Measurements from ENCODE around the gene APLP1. TPM values are rescaled to one million over a fixed set of nuclear protein-coding genes. Genes with fewer than 3 reads are reported as not detected.

The APLP1 gene
- total and polyA plus RNA-seq, 2 experiments from 2014 or later: 30.2 to 36.0 TPM

Small RNA genes within 50 kb of the gene (small RNA-seq; reads per million reads assigned to genes)
- gene RN7SL402P (ENCODE audit: low replicate concordance): 0.07 reads per million

Other genes with a start within 250 kb of the APLP1 start
- gene RBM42, start 239.5 kb upstream of the APLP1 start, total RNA-seq (2014; rRNA removed; shearing (Covaris generic)): 58.3 and 74.7 TPM in 2 replicates
- gene RBM42, start 239.5 kb upstream of the APLP1 start, polyA plus RNA-seq (2016; fragmentation: Nextera tagmentation; extraction: Ambion mirVana): 78.2 and 82.9 TPM in 2 replicates
- gene ETV2, start 226.8 kb upstream of the APLP1 start, total RNA-seq (2014; rRNA removed; shearing (Covaris generic)): 0.87 TPM in 1 of 2 replicates, not detected in the other
- 1.5 and 1.7 TPM in 2 replicates for gene ETV2, start 226.8 kb upstream of the APLP1 start, polyA plus RNA-seq (2016; fragmentation: Nextera tagmentation; extraction: Ambion mirVana)
- gene COX6B1, start 220.3 kb upstream of the APLP1 start, total RNA-seq (2014; rRNA removed; shearing (Covaris generic)): 564 and 722 TPM in 2 replicates
- 1,532 and 1,702 TPM in 2 replicates for gene COX6B1, start 220.3 kb upstream of the APLP1 start, polyA plus RNA-seq (2016; fragmentation: Nextera tagmentation; extraction: Ambion mirVana)
- gene UPK1A, start 202.1 kb upstream of the APLP1 start, total RNA-seq (2014; rRNA removed; shearing (Covaris generic)): 0.42 TPM in 1 of 2 replicates, not detected in the other
- gene UPK1A, start 202.1 kb upstream of the APLP1 start, polyA plus RNA-seq (2016; fragmentation: Nextera tagmentation; extraction: Ambion mirVana): 1.0 and 1.5 TPM in 2 replicates
- 1.8 TPM in 1 of 2 replicates, not detected in the other for gene ZBTB32, start 164.0 kb upstream of the APLP1 start, total RNA-seq (2014; rRNA removed; shearing (Covaris generic))
- 0.45 and 0.65 TPM in 2 replicates for gene ZBTB32, start 164.0 kb upstream of the APLP1 start, polyA plus RNA-seq (2016; fragmentation: Nextera tagmentation; extraction: Ambion mirVana)
- 36.2 and 49.8 TPM in 2 replicates for gene KMT2B, start 150.6 kb upstream of the APLP1 start, total RNA-seq (2014; rRNA removed; shearing (Covaris generic))
- 15.5 and 15.8 TPM in 2 replicates for gene KMT2B, start 150.6 kb upstream of the APLP1 start, polyA plus RNA-seq (2016; fragmentation: Nextera tagmentation; extraction: Ambion mirVana)
- gene IGFLR1, start 126.1 kb upstream of the APLP1 start, total RNA-seq (2014; rRNA removed; shearing (Covaris generic)): 7.8 and 14.4 TPM in 2 replicates
- gene IGFLR1, start 126.1 kb upstream of the APLP1 start, polyA plus RNA-seq (2016; fragmentation: Nextera tagmentation; extraction: Ambion mirVana): 17.8 and 18.1 TPM in 2 replicates
- gene U2AF1L4, start 123.2 kb upstream of the APLP1 start, total RNA-seq (2014; rRNA removed; shearing (Covaris generic)): 13.1 and 14.3 TPM in 2 replicates
- 20.0 and 23.7 TPM in 2 replicates for gene U2AF1L4, start 123.2 kb upstream of the APLP1 start, polyA plus RNA-seq (2016; fragmentation: Nextera tagmentation; extraction: Ambion mirVana)
- gene PSENEN, start 122.9 kb upstream of the APLP1 start, total RNA-seq (2014; rRNA removed; shearing (Covaris generic)): 18.5 and 20.6 TPM in 2 replicates
- gene PSENEN, start 122.9 kb upstream of the APLP1 start, polyA plus RNA-seq (2016; fragmentation: Nextera tagmentation; extraction: Ambion mirVana): 175 and 197 TPM in 2 replicates
- 6.8 and 7.1 TPM in 2 replicates for gene LIN37, start 120.0 kb upstream of the APLP1 start, total RNA-seq (2014; rRNA removed; shearing (Covaris generic))
- 4.3 and 8.3 TPM in 2 replicates for gene LIN37, start 120.0 kb upstream of the APLP1 start, polyA plus RNA-seq (2016; fragmentation: Nextera tagmentation; extraction: Ambion mirVana)
- gene HSPB6, start 111.5 kb upstream of the APLP1 start, total RNA-seq (2014; rRNA removed; shearing (Covaris generic)): 0.27 and 0.87 TPM in 2 replicates
- 3.2 and 3.9 TPM in 2 replicates for gene HSPB6, start 111.5 kb upstream of the APLP1 start, polyA plus RNA-seq (2016; fragmentation: Nextera tagmentation; extraction: Ambion mirVana)
- 14.7 and 28.0 TPM in 2 replicates for gene PROSER3, start 110.4 kb upstream of the APLP1 start, total RNA-seq (2014; rRNA removed; shearing (Covaris generic))
- 21.8 and 24.1 TPM in 2 replicates for gene PROSER3, start 110.4 kb upstream of the APLP1 start, polyA plus RNA-seq (2016; fragmentation: Nextera tagmentation; extraction: Ambion mirVana)
- gene ARHGAP33, start 93.0 kb upstream of the APLP1 start, total RNA-seq (2014; rRNA removed; shearing (Covaris generic)): 17.7 and 22.1 TPM in 2 replicates
- gene ARHGAP33, start 93.0 kb upstream of the APLP1 start, polyA plus RNA-seq (2016; fragmentation: Nextera tagmentation; extraction: Ambion mirVana): 10.3 and 11.6 TPM in 2 replicates
- gene PRODH2, start 55.7 kb upstream of the APLP1 start, total RNA-seq (2014; rRNA removed; shearing (Covaris generic)): not detected in 2 replicates
- gene PRODH2, start 55.7 kb upstream of the APLP1 start, polyA plus RNA-seq (2016; fragmentation: Nextera tagmentation; extraction: Ambion mirVana): not detected in 2 replicates
- 0.58 and 1.0 TPM in 2 replicates for gene NPHS1, start 16.1 kb upstream of the APLP1 start, total RNA-seq (2014; rRNA removed; shearing (Covaris generic))
- gene NPHS1, start 16.1 kb upstream of the APLP1 start, polyA plus RNA-seq (2016; fragmentation: Nextera tagmentation; extraction: Ambion mirVana): 0.47 and 1.3 TPM in 2 replicates
- 9.9 and 13.1 TPM in 2 replicates for gene KIRREL2, start 11.7 kb upstream of the APLP1 start, total RNA-seq (2014; rRNA removed; shearing (Covaris generic))
- gene KIRREL2, start 11.7 kb upstream of the APLP1 start, polyA plus RNA-seq (2016; fragmentation: Nextera tagmentation; extraction: Ambion mirVana): 3.6 and 3.8 TPM in 2 replicates
- gene NFKBID, start 32.0 kb downstream of the APLP1 start, total RNA-seq (2014; rRNA removed; shearing (Covaris generic)): 8.7 and 15.7 TPM in 2 replicates
- 10.5 and 12.1 TPM in 2 replicates for gene NFKBID, start 32.0 kb downstream of the APLP1 start, polyA plus RNA-seq (2016; fragmentation: Nextera tagmentation; extraction: Ambion mirVana)
- not detected in 2 replicates for gene HCST, start 34.0 kb downstream of the APLP1 start, total RNA-seq (2014; rRNA removed; shearing (Covaris generic))
- gene HCST, start 34.0 kb downstream of the APLP1 start, polyA plus RNA-seq (2016; fragmentation: Nextera tagmentation; extraction: Ambion mirVana): 2.1 and 6.7 TPM in 2 replicates
- not detected in 2 replicates for gene TYROBP, start 39.7 kb downstream of the APLP1 start, total RNA-seq (2014; rRNA removed; shearing (Covaris generic))
- 0.99 TPM in 1 of 2 replicates, not detected in the other for gene TYROBP, start 39.7 kb downstream of the APLP1 start, polyA plus RNA-seq (2016; fragmentation: Nextera tagmentation; extraction: Ambion mirVana)
- gene LRFN3, start 67.8 kb downstream of the APLP1 start, total RNA-seq (2014; rRNA removed; shearing (Covaris generic)): 15.1 and 18.2 TPM in 2 replicates
- gene LRFN3, start 67.8 kb downstream of the APLP1 start, polyA plus RNA-seq (2016; fragmentation: Nextera tagmentation; extraction: Ambion mirVana): 5.8 and 6.0 TPM in 2 replicates
- gene SDHAF1, start 126.6 kb downstream of the APLP1 start, total RNA-seq (2014; rRNA removed; shearing (Covaris generic)): 45.8 and 55.9 TPM in 2 replicates
- gene SDHAF1, start 126.6 kb downstream of the APLP1 start, polyA plus RNA-seq (2016; fragmentation: Nextera tagmentation; extraction: Ambion mirVana): 19.9 TPM in 2 replicates
- 24.1 and 26.1 TPM in 2 replicates for gene SYNE4, start 140.2 kb downstream of the APLP1 start, total RNA-seq (2014; rRNA removed; shearing (Covaris generic))
- gene SYNE4, start 140.2 kb downstream of the APLP1 start, polyA plus RNA-seq (2016; fragmentation: Nextera tagmentation; extraction: Ambion mirVana): 47.3 and 49.8 TPM in 2 replicates
- 28.5 and 33.6 TPM in 2 replicates for gene ALKBH6, start 145.6 kb downstream of the APLP1 start, total RNA-seq (2014; rRNA removed; shearing (Covaris generic))
- gene ALKBH6, start 145.6 kb downstream of the APLP1 start, polyA plus RNA-seq (2016; fragmentation: Nextera tagmentation; extraction: Ambion mirVana): 51.4 and 54.6 TPM in 2 replicates
- 12.4 and 19.1 TPM in 2 replicates for gene CLIP3, start 164.3 kb downstream of the APLP1 start, total RNA-seq (2014; rRNA removed; shearing (Covaris generic))
- 15.1 and 15.2 TPM in 2 replicates for gene CLIP3, start 164.3 kb downstream of the APLP1 start, polyA plus RNA-seq (2016; fragmentation: Nextera tagmentation; extraction: Ambion mirVana)
- 10.3 and 12.7 TPM in 2 replicates for gene THAP8, start 185.7 kb downstream of the APLP1 start, total RNA-seq (2014; rRNA removed; shearing (Covaris generic))
- 12.2 and 13.7 TPM in 2 replicates for gene THAP8, start 185.7 kb downstream of the APLP1 start, polyA plus RNA-seq (2016; fragmentation: Nextera tagmentation; extraction: Ambion mirVana)
- 41.0 and 45.4 TPM in 2 replicates for gene WDR62, start 186.3 kb downstream of the APLP1 start, total RNA-seq (2014; rRNA removed; shearing (Covaris generic))
- 13.3 and 14.1 TPM in 2 replicates for gene WDR62, start 186.3 kb downstream of the APLP1 start, polyA plus RNA-seq (2016; fragmentation: Nextera tagmentation; extraction: Ambion mirVana)
- gene OVOL3, start 242.6 kb downstream of the APLP1 start, total RNA-seq (2014; rRNA removed; shearing (Covaris generic)): not detected in 2 replicates
- not detected in 2 replicates for gene OVOL3, start 242.6 kb downstream of the APLP1 start, polyA plus RNA-seq (2016; fragmentation: Nextera tagmentation; extraction: Ambion mirVana)
- gene POLR2I, start 246.3 kb downstream of the APLP1 start, total RNA-seq (2014; rRNA removed; shearing (Covaris generic)): 94.0 and 110 TPM in 2 replicates
- 413 and 427 TPM in 2 replicates for gene POLR2I, start 246.3 kb downstream of the APLP1 start, polyA plus RNA-seq (2016; fragmentation: Nextera tagmentation; extraction: Ambion mirVana)
- 254 and 275 TPM in 2 replicates for gene TBCB, start 246.9 kb downstream of the APLP1 start, total RNA-seq (2014; rRNA removed; shearing (Covaris generic))
- gene TBCB, start 246.9 kb downstream of the APLP1 start, polyA plus RNA-seq (2016; fragmentation: Nextera tagmentation; extraction: Ambion mirVana): 277 and 290 TPM in 2 replicates

Data from GM23338 (cell line).